Neural crest cell (in vitro differentiated cells): ENCODE data around the gene HECTD1. TPM values are rescaled to one million over a fixed set of nuclear protein-coding genes. Genes with fewer than 3 reads are reported as not detected.
"Not testable (repeated sequence)": the region's sequence is repeated elsewhere in the genome, so short reads cannot be mapped to it uniquely, and the experiment has no call there.

Experiments
- DNase-seq: peaks from one replicate; pipeline ENCODE4 v3.0.0; 2021; ENCODE audit warnings: low read depth, mixed read lengths, low spot score
- H3K27ac Mint-ChIP-seq: one replicate; pipeline ENCODE4 v1.8.0; 2021; ENCODE audit warnings: mild to moderate bottlenecking, mixed read lengths; ENCODE audit not compliant: unreplicated experiment
- H3K27me3 Mint-ChIP-seq: 2 replicates; pipeline ENCODE4 v1.8.0; 2021; ENCODE audit warnings: low read depth, mild to moderate bottlenecking, mixed read lengths
- H3K36me3 Mint-ChIP-seq: 2 replicates; pipeline ENCODE4 v1.8.0; 2021; ENCODE audit warnings: low read depth, mild to moderate bottlenecking, mixed read lengths
- H3K4me1 Mint-ChIP-seq: 2 replicates; pipeline ENCODE4 v1.8.0; 2021; ENCODE audit warnings: mixed read lengths
- H3K4me3 Mint-ChIP-seq: one replicate; pipeline ENCODE4 v1.8.0; 2021; ENCODE audit warnings: mild to moderate bottlenecking, mixed read lengths
- H3K9me3 Mint-ChIP-seq: 2 replicates; pipeline ENCODE4 v1.8.0; 2021; ENCODE audit warnings: mixed read lengths
- total RNA-seq: library from RNA; stranded (reverse); gene quantifications from 2 replicates; pipeline ENCODE4 v1.2.1, GENCODE V29; 2021
- TF ChIP-seq, protein P1 (sequence below): fragments of 200-600 bp; sonication (generic); conservative IDR thresholded peaks from 2 replicates; pipeline ENCODE4 v1.5.0; 2021; ENCODE audit warnings: antibody characterized with exemption, mild to moderate bottlenecking

The HECTD1 gene
- total RNA-seq, 1 donor from 2014 or later: 152 TPM

GRCh38 chr14:31109257-31109656 lies 98.3 kb downstream of the HECTD1 start:
- TF ChIP-seq, protein P1, sequence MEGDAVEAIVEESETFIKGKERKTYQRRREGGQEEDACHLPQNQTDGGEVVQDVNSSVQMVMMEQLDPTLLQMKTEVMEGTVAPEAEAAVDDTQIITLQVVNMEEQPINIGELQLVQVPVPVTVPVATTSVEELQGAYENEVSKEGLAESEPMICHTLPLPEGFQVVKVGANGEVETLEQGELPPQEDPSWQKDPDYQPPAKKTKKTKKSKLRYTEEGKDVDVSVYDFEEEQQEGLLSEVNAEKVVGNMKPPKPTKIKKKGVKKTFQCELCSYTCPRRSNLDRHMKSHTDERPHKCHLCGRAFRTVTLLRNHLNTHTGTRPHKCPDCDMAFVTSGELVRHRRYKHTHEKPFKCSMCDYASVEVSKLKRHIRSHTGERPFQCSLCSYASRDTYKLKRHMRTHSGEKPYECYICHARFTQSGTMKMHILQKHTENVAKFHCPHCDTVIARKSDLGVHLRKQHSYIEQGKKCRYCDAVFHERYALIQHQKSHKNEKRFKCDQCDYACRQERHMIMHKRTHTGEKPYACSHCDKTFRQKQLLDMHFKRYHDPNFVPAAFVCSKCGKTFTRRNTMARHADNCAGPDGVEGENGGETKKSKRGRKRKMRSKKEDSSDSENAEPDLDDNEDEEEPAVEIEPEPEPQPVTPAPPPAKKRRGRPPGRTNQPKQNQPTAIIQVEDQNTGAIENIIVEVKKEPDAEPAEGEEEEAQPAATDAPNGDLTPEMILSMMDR: no peak
- Mint-ChIP-seq H3K27me3 (no peaks in the 10 kb centered on the region), H3K4me3 (no peak overlapping the region), H3K36me3 (peaks cover 24% of the 10 kb centered on the region), H3K27ac (no peak overlapping the region), H3K4me1 (no peaks in the 10 kb centered on the region), H3K9me3 (no peaks in the 10 kb centered on the region)
- DNase-seq: no peak

DNA sequence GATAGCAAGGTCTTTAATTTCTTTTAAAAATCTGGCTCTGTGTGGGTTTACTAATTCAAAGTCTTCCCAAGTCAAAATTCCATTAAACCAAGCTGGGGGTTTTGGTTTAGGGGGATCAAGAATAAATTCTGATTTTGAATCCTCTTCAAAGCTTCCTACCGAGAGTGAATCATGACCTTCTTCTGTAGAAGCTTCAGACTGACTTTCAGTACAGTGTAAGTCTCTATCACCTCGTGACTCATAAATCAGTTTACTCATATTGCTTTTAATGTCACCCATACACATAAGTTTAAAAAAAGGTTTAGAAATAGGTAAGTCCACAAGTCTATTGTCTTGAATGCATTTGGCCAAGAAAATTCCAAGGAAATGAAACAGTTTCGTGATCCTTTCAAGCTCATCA lies 100.8 kb downstream of the HECTD1 start:
- Mint-ChIP-seq H3K36me3 (peaks cover 41% of the 10 kb centered on the region), H3K9me3 (peaks cover 2% of the 10 kb centered on the region), H3K27me3 (no peaks in the 10 kb centered on the region), H3K27ac (no peak overlapping the region), H3K4me1 (no peaks in the 10 kb centered on the region), H3K4me3 (no peak overlapping the region)
- no peak for DNase-seq
- TF ChIP-seq, protein P1: no peak

GRCh38 chr14:31097081-31097480 lies 110.5 kb downstream of the HECTD1 start:
- no peaks in the 10 kb centered on the region for H3K27me3 Mint-ChIP-seq

GRCh38 chr14:31096255-31096654 lies 111.3 kb downstream of the HECTD1 start:
- Mint-ChIP-seq H3K4me1 (peaks cover 3% of the 10 kb centered on the region), H3K9me3 (no peaks in the 10 kb centered on the region), H3K4me3 (no peak overlapping the region), H3K27me3 (no peaks in the 10 kb centered on the region), H3K36me3 (peaks cover 16% of the 10 kb centered on the region), H3K27ac (no peak overlapping the region)
- TF ChIP-seq, protein P1: no peak
- no peak for DNase-seq

More at GRCh38 chr14:31097081-31097480, 110.5 kb downstream of the HECTD1 start:
- TF ChIP-seq, protein P1: no peak
- Mint-ChIP-seq H3K4me1 (no peaks in the 10 kb centered on the region), H3K27ac (no peak overlapping the region), H3K36me3 (peaks cover 22% of the 10 kb centered on the region), H3K9me3 (no peaks in the 10 kb centered on the region), H3K4me3 (no peak overlapping the region)
- DNase-seq: no peak

GRCh38 chr14:31095817-31096216 lies 111.8 kb downstream of the HECTD1 start:
- not testable (repeated sequence) for H3K27ac Mint-ChIP-seq, H3K27me3 Mint-ChIP-seq, H3K4me3 Mint-ChIP-seq, DNase-seq, H3K9me3 Mint-ChIP-seq, H3K4me1 Mint-ChIP-seq
- peaks cover 12% of the 10 kb centered on the region for H3K36me3 Mint-ChIP-seq

GRCh38 chr14:31093884-31094839 lies 113.4 kb downstream of the HECTD1 start:
- not testable (repeated sequence) for H3K9me3 Mint-ChIP-seq, H3K27me3 Mint-ChIP-seq, DNase-seq, H3K4me3 Mint-ChIP-seq, H3K27ac Mint-ChIP-seq, H3K4me1 Mint-ChIP-seq
- H3K36me3 Mint-ChIP-seq: peaks cover 10% of the 10 kb centered on the region
